ENCODE measurements around the gene SCGB1D4.

- TF ChIP-seq ZNF580 (tag by site-specific recombination; IDR thresholded peaks at IDR 0.05) (no peak), SP7 (tag by site-specific recombination; IDR thresholded peaks at IDR 0.05) (no peak), REST (tag by site-specific recombination; IDR thresholded peaks at IDR 0.05) (no peak), CTCF (tag by site-specific recombination; IDR thresholded peaks at IDR 0.05) (no peak), ZNF354C (tag by site-specific recombination; IDR thresholded peaks at IDR 0.05; ENCODE audit: borderline replicate concordance, low read depth) (no peak), BCL11B (tag by site-specific recombination; IDR thresholded peaks at IDR 0.05; ENCODE audit: low read depth) (no peak), ZNF596 (tag by site-specific recombination; IDR thresholded peaks at IDR 0.05) (no peak)
Measured at GRCh38 chr11:62273789-62274275, 25.0 kb downstream of the SCGB1D4 start.
